ENCODE data around the gene VSNL1.

The VSNL1 gene

DNA sequence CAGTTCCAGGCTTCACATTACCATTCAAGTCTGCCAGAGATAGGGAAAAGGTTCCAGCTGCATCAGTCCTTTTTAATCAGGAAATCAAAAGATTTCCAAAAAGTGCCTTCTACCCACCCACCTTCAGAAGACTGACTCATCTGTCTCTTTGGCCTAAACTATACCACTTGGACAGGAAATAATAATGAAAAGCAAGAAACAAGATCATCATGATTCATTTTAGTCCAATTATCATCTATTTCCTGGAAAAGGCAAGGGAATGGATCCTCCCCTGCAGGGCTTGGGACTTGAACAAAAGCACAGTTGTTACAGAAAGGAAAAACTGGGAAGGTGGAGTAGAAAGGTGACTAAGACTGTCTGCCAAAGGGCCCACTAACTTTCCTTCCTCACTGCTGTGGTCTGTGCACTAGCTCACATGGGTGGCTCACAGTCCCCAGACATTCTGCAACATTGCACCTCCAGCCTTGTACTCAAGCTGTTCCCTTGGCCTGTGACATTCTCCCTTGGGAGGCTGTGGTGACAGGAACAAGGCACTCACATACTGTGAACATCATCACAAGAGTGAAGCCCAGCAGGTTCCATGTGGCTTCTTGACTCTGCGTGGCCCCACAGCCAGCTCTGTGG lies 75.3 kb downstream of the VSNL1 start:
- DNase-seq: no peak

DNA sequence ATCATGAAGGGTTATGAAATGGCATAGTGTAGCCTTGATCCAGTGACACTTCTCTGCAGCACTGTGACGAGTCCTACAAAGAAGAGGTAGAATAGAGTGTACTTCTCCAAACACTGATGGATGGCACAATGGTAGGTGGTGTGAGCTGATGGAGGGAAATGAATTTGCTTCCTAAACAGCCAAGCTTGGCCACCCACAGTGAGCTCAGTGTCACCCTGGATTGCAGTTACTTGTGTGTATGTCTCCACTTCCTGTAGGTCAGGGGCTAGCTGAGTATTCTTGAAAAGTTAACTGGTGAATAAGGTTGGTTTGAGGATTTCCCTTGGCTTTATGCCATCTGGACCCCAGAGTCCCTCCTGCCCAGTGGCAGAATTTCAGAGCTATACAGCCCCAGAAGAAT lies 75.9 kb downstream of the VSNL1 start:
- DNase-seq: no peak

DNA sequence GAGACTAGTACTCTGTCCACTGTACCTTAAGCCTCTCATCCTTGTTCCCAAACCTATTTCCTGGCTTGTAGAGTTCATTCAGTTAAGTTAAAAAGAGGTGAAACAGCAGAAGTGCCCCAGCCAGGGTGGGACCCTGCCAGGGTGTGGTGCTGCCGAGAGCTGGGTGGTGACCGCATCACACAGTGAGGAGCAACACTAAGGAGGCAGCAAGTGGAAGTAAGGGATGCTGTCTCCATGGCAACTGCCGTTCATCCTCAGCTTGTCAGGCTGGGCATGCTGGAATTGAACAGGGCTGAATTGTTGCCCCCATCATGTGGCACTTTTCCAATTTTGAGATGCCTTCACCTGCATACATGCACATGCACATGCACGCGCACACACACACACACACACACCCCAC lies 77.0 kb downstream of the VSNL1 start:
- DNase-seq: no peak

DNA sequence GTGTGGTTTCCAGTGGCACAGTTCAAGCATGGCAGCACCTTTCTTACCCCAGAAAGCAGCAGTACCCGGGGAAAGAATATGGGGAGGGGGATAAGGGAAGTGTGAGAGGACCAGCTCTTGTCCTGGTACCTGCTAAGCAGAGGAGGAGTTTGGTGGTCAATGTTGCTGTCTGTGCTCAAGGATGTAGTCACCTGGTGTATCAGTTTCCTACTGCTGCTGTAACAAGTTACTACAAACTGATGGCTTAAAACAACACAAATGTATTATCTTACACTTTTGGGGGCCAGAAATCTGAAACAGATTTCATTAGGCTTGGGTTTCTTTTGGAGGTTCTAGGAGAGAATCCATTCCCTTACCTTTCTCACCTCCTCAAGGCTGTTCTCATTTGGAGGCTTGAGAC lies 77.5 kb downstream of the VSNL1 start:
- DNase-seq: no peak

DNA sequence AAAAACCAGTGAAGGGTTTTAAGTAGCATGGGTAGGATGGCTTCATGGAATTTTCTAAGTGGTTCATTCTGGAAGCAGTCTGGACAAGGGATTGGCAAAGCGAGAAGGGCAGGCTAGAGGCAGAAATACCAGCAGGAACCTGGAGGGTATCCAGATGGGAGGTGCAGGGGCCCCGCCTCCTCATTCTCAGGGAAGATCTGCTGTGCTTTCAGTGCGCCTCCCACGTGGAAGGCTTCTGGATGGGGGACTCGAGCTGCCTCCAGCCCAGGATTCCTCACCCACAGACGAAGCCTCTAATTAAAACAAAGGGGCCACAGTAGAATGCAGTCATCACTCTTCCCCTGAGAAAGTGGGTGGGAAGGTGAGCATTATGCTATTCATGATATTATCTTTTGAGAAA lies 79.8 kb downstream of the VSNL1 start:
- no peak for DNase-seq

DNA sequence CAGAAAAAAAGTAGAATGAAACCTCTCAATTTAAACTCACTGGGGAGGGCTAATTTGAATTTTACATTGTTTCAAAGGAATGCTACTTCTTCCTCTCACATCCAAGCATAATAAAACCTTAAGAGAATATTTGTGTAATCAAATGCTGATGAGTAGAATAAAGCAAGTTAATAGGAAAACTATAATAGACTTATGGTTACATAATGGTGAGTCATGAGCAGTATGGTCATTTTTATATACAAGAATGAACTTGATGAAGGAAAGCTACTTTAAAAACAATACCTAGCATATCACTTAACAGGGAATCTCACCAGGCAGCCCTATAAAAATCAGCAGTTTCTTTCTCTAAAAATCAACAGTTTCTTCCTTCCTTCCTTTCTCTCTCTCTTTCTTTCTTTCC lies 80.3 kb downstream of the VSNL1 start:
- no peak for DNase-seq

DNA sequence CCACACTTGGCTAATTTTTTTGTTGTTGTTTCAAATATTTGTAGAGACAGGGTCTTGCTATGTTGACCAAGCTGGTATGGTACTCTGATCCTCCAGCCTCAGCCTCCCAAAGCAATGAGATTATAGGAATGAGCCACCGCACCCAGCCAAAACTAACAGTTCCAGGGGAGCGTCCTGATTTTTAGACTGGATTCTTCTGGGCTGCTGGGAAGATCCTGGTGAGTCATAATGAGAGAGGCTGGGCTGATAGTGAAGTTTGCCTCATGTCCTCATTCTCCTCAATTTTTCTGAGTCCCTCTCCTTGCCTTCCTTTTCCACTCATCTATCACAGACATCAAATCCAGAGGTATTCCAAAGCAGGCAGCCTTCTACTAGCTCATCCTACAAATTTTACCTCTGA lies 81.3 kb downstream of the VSNL1 start:
- no peak for DNase-seq

DNA sequence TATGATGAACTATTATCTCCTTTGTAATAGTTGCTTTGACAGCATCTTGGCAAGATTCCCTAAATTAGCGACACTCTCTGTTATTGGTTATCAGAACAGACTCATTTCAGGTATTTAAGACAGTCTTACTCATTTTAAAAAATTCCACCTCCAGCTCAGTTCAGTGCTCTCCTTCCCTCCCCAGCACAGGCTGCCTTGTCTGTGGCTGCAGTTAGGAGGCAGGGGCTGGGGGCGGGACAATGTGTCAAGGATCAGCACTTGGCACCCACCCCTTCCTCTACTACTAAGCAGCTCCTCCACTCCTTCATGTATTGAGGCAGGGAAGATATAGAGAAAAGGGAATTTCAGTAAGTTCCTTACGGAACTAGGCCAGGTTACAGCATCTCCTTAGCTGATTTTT lies 85.0 kb downstream of the VSNL1 start:
- DNase-seq: no peak

DNA sequence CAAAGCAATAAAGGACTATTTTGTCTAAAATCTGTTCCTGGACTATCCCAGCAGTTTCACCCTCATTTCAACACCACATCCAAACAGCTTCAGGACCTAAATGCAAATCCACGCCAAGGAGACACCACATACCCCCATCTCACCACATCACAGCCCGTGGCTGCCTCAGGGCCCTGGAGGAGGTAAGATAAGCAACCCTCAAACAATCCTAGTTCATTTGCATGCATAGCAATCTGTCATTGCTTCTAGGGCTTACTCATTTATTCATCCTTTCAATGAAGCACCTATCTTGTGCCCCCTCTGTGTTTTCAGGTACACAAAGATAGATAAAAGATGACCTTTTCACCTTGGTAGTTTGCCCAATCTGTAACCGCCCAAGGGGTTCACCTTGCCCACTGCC lies 86.5 kb downstream of the VSNL1 start:
- no peak for DNase-seq

DNA sequence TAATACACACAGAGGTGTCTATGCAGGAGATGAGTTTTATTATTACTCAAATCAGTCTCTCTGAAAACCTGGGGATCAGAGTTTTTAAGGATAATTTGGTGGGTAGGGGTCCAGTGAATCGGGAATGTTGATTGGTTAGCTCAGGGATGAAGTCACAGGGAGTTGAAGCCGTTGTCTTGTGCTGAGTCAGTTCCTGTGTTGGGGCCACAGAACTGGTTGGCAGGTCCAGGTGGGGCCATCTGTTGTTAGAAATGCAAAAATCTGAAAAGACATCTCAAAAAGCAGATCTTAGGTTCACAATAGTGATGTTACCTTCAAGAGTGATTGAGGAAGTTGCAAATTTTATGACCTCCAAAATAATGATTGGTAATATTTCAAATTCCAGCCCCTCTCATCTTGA lies 86.9 kb downstream of the VSNL1 start:
- DNase-seq: no peak

DNA sequence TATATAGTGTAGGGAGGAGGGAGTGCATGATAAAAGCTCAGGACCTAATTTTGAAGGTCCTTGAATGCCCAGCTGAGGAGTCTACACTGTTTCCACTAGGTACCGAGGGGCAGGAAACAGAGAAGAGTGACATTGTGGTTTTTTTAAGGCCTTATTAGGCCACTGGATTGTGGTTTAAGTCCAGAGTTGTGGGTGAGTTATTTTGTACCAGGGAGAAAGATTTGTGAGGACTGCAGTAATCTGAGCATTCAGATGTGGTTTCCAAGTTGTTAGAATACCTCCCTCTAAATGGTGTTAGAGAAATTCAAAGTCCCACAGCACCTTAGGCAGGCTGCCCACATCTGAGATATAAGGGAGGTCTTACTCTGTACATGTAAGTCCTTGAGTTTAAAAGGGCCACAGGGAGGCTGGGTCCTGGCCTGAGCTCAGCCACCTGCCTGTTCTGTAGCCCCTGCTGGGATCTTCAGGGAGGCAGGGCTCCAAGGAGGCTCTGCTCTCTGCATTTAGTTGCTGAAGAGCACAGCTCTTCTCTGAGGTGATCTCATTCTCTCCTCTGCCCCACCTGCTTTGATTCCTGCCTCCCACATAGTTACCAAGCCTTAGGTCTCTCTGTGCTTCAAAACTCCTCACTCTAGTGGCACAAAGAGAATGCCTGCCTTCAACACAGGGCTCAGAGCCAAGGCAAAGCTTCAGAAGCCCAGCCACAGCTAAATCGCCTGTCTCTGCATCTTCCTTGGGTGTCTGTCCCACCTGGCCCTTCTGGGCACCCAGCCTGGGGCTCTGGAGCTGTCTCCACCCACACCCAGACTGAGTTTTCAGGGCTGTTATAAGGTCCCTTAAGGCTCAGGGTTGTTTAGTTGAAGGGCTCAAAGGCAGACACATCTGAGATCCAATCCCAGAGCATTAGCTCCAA lies 88.1 kb downstream of the VSNL1 start:
- no peak for DNase-seq

DNA sequence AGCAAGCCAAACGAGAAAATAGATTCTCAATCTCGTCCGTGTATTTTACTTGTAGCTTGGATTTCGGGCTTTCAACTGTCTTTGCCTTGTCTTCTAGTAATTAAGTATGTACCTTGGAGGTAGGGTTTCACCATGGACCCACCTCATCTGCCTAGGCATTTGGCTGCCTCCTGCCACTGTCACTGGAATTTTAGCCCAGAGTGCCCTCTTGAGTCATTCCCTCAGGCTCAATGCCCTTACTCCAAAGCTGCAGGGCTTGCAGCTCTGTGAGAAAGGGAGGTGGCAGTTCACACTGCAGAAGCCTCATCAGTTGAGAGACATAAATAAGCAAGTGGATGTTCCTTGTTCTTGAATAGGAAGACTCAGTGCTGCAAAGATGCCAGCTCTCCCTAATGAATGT lies 89.6 kb downstream of the VSNL1 start:
- no peak for DNase-seq

DNA sequence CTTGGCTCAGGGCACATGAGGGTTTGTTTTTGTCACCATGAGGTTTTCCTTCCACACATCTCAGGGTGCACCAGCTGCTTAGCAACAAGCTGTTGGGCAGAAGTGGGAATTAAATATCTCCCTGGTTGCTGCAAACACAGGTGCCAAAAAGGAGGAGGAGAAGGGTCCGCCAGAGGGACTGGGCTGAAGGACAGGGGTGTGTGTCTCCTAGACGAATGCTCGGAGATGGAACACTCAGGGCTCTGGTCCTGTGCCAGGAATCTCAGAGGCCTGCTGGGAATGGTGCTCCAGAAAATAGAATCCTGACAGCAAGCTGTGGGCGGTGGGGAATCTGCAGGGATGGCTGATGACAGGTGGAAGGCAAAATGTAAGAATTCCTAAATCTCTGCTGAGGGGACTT lies 94.5 kb downstream of the VSNL1 start:
- DNase-seq: no peak

DNA sequence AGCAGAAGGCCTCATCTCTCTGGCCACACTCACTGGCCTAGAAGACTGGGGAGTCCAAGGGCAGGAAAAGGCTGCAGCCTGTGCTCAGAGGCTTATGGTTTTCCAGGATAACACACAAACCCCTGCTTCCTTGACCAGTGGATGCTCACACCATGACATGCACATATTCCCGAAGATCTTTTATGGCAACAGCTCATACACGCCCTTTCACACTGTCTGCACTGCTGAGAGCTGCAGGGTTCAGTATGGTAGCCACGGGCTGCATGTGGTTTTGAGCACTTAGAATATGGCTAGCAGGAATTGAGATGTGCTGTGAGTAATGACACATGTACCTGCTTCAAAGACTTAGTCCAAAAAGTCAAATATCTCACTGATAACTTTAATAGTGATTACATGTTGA lies 95.8 kb downstream of the VSNL1 start:
- no peak for DNase-seq

DNA sequence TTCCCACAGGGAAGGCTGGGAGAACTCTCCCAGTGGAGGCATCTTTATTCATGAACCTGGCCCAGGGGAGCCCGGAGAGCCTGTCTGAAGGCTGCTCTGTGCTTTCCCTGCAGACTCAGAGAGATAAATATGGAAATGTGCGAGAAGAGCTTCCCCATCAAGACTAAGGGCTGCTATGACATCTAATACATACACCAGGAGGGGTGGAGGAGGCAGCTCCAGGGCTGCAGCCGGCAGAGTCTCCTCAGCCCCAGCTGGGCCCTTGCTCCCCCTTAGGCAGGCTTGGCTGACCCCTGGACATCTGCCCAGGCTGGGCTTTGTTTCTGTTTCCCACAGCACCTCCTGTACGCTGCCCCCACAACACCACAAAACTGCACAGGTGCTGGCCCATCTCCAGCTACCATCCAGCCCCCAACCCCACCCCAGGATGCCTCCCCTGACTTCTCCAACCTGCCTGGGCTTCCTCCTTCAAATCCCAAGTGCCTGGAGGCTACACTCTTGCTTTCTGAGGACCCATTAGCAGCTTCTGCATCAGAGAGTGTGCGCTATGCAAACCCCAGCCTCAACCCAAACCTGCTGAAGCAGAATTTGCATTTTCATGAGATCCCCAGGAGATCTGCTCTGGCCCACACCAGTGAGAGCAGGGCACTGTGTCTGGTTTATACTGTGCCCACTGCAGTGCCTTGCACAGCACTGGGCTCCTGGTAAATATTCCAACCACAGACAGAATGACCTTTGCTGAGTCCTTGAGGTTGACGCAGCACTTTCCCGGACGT lies 96.8 kb downstream of the VSNL1 start:
- DNase-seq: no peak

DNA sequence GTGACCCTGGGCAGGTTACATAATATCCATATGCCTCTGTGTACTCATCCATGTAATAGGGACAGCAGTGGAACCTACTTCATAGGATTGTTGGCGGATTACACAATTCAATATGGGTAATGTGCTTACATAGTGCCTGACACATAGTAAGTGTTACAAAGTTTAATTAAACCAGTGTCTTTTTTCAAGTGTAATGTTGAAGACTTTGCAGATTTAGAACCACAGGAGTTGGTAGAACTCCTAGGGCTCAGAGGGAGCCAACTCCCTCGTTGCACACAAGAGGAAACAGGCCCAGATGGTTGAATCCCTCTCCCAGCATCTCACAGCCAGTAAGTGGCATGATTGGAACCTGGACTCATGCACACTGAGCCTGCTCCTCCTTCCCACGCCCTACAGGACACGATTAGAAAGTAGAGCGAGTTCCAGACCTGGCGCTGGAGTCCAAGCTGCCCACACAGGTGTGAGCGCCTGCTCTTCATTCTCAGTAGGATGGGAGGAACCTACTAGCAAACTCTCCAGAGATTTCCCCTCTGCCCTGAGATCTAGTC lies 97.8 kb downstream of the VSNL1 start:
- DNase-seq: no peak

DNA sequence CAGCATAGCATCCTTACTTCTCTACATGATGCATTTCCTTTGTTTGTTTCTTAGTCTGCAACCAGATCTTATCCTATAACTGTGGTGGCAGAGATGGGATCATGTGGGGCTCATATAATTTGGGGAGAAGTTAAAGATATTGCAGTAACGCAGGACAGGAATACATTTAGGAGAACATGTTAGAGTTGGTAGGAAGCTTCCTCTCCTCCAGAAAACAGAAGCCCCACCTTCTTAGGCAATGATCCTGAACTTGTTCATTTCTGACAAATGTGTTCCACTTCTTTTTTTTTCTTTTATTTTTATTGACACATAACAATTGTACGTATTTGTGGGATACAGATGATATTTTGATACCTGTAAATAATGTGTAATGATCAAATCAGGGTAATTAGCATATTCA lies 99.9 kb downstream of the VSNL1 start:
- DNase-seq: no peak

DNA sequence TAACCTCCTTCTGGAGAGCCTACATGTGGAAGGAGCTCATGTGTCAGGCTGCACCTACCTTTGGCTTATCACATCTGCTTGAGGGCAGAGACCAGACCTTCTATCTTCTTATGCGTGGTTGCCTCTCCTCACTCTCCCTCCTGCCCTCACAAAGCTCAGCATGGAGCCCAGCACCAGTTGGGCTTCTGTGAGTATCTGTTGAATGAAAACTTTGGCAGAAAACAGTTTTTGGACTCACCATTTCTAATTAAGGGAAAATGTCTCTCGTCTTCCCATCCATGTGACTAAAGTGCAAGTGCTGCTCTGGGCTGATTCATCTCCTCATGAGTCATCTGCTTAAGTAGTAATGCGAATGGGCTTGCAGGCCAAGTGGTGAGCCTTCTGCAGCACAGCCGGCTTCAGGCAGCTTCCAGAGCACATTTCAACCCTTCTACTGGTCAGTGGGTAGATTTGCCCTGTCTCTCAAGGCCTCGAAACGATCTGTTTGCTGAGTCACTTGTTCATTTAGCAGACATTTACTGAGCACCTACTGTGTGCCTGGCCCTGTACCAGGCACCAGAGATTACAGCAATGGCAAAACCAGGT lies 102.6 kb downstream of the VSNL1 start:
- DNase-seq: no peak

DNA sequence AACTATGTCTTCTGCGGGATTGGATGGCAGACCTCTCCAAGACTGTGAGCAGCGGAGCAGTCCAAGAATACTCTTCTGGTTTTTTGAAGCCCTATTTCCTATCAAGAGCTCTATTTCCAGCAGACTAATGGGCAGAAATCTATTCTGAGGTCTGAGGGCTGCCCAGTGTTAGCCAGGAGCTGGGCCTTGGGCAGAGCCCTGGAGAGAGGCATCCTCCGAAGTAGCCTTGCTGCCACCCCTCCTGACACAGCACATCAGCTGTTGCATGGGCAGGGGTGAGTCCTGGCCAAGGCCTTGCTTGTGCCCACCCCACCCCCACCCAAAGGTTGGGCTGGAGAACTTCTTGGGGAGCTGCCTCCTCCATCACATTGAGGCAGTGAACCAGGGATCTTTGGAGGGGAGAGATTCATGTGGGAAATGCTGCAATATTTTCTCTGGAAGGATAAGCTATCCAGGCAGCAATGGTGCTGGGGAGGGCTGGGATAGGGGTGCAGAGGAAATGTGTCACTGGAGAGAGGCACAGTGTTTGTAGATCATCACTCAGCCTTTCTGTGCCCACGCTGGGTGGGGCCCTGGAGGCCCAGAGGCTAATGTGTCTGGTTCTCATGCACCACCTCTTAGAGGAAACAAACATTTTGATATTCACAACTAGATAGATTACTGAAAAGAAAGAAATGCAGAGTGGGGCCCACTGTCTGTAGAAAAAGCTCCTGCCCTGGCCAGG lies 104.7 kb downstream of the VSNL1 start:
- DNase-seq: no peak

DNA sequence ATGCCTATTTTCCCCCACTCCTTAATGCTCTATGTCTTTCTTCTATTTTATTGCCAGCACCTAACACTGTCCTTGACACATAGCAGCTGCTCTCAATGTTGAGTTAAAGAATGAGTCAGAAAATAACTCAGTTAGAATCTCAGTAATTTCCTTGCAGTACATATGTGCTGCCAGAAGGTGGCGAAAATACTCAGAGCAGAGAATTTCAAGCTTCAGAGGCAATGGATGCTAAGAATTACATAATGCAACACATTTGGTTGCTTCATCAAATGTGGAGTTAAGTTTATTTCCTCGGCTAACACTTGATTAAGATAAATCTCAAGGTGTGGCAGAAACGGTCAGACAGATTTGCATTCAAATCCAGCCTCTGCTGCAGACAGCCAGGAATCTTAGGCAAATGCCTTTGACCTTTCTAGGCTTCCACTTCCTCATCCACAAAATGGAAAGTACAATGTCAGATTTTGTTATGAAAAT lies 105.6 kb downstream of the VSNL1 start:
- DNase-seq: peak; percentile 39

DNA sequence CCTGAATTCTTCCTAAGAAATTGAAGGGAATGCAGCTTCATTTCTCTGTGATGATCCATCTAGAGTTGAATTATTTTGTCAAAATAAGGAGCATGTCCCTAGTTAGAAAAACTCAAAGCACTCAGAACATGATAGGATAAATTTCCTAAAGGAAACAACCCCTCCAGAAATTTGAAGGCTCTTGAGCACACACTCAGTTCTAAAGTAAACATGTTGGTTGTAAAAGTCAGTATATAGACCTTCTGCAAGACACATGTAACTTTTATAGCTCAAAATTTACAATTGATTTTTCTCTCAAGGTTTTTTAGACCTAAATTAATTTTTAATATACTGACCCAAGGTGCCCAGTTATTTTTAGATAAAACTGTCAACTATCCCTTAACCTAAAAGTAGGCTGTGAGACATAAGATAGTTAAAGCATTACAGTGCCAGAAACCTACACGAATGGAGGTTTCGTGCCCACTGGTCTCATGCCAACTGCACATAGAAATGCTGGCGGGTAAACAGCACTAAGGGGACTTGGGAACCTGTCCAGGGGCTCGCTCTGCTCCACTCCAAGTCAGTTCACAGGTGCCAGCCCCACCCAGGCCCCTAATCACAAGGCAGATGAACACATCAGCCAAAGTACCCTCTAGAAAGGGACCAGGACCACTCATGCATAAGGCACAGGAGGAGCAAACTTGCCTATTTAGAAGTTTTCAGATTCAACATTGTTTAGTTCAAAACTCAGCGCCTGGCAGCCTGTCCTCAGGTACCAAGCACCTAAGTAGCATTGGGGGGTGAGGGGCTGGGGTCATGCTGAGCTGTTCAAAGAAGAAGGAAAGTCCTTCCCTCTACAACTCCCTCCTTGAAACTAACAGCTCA lies 106.6 kb downstream of the VSNL1 start:
- no peak for DNase-seq
